ENCODE results near the gene EEF2K.

DNA sequence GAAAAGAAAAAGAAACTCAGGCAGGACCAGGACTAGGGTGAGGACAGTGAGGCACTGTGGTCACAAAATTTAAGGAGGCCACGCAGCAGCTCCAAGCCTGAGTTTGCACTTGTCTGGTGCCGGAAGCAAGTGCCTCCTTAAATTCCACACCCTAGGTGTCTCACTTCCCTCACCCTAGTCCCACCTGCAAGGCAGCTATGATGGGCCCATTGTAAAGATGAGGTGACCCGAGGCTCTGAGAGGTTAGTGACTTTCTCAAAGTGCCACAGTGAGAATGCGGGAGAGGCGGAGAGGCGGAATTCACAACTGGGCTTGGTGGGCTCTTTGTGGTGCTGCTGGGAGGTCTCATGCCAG is 21.5 kb upstream of the EEF2K start:
- no peak for TF ChIP-seq POLR2AphosphoS5 (IDR thresholded peaks at IDR 0.05; ENCODE audit: low read depth, low read length)
- no peak for TF ChIP-seq TAF1 (IDR thresholded peaks at IDR 0.05; ENCODE audit: borderline replicate concordance, insufficient read depth, low read length)
- TF ChIP-seq SIN3A (IDR thresholded peaks at IDR 0.05; ENCODE audit: borderline replicate concordance, insufficient read depth, low read length) = no peak
